GM12878 (cell line): ENCODE data around the gene PREX1. TPM values are rescaled to one million over a fixed set of nuclear protein-coding genes. Genes with fewer than 3 reads are reported as not detected.

ENCODE experiments used
- BCL11A ChIP-seq: IDR thresholded peaks from 2 replicates; pipeline ENCODE4 v1.6.1; 2011; ENCODE audit warnings: low read depth, low read length
- CTCF ChIP-seq, 3 experiments: IDR thresholded peaks in 2 of 3; conservative IDR thresholded peaks in 1 of 3; 2 replicates each; pipeline ENCODE4 v1.5.1; 2011; ENCODE audit warnings: low read depth in 3 of 3, low read length in 3 of 3, mild to moderate bottlenecking in 3 of 3, control low read depth in 2 of 3, moderate library complexity in 2 of 3, inconsistent platforms in 1 of 3, mixed read lengths in 1 of 3; ENCODE audit not compliant: control insufficient read depth in 2 of 3, insufficient read depth in 1 of 3; ENCODE audit errors: extremely low read depth in 1 of 3
- ELK1 ChIP-seq: IDR thresholded peaks from 2 replicates; pipeline ENCODE4 v1.6.1; 2012; ENCODE audit warnings: low read depth, low read length, improper control_type of control experiment
- IKZF2 ChIP-seq, 2 experiments: fragments of 450-650 bp; IDR thresholded peaks; 2 replicates each; pipeline ENCODE4 v1.6.1; 2017; ENCODE audit warnings: mild to moderate bottlenecking in 2 of 2, moderate library complexity in 2 of 2
- IRF3 ChIP-seq: fragments of 450-650 bp; IDR thresholded peaks from 2 replicates; pipeline ENCODE4 v1.6.1; 2014; ENCODE audit warnings: mild to moderate bottlenecking
- KLF5 ChIP-seq: fragments of 450-650 bp; IDR thresholded peaks from 2 replicates; pipeline ENCODE4 v1.6.1; 2014; ENCODE audit warnings: mild to moderate bottlenecking; ENCODE audit not compliant: partially characterized antibody
- MYC ChIP-seq: IDR thresholded peaks from 2 replicates; pipeline ENCODE4 v1.6.1; 2011; ENCODE audit warnings: mild to moderate bottlenecking, low read length, moderate library complexity, inconsistent platforms; ENCODE audit not compliant: insufficient read depth, insufficient replicate concordance, insufficient read length, severe bottlenecking
- NBN ChIP-seq: fragments of 450-650 bp; IDR thresholded peaks from 2 replicates; pipeline ENCODE4 v1.6.1; 2016
- NFXL1 ChIP-seq: fragments of 450-650 bp; IDR thresholded peaks from 2 replicates; pipeline ENCODE4 v1.6.1; 2017; ENCODE audit warnings: antibody characterized with exemption, mild to moderate bottlenecking, borderline replicate concordance
- PBX3 ChIP-seq: IDR thresholded peaks from 2 replicates; pipeline ENCODE4 v1.6.1; 2011; ENCODE audit warnings: mild to moderate bottlenecking, low read depth, low read length, moderate library complexity; ENCODE audit not compliant: insufficient replicate concordance
- SKIL ChIP-seq: fragments of 450-650 bp; IDR thresholded peaks from 2 replicates; pipeline ENCODE4 v1.6.1; 2017; ENCODE audit warnings: mild to moderate bottlenecking, low read depth, inconsistent platforms; ENCODE audit not compliant: poor library complexity, severe bottlenecking
- TARDBP ChIP-seq: IDR thresholded peaks from 2 replicates; pipeline ENCODE4 v1.6.1; 2016; ENCODE audit warnings: borderline replicate concordance
- ZBTB40 ChIP-seq: fragments of 450-650 bp; IDR thresholded peaks from 2 replicates; pipeline ENCODE4 v1.6.1; 2016; ENCODE audit warnings: mild to moderate bottlenecking, moderate library complexity, borderline replicate concordance
- ZNF217 ChIP-seq: fragments of 450-650 bp; IDR thresholded peaks from 2 replicates; pipeline ENCODE4 v1.6.1; 2017; ENCODE audit warnings: antibody characterized with exemption, mild to moderate bottlenecking
- ZNF24 ChIP-seq: fragments of 450-650 bp; IDR thresholded peaks from 2 replicates; pipeline ENCODE4 v1.6.1; 2017; ENCODE audit warnings: antibody characterized with exemption, mild to moderate bottlenecking
- ZNF274 ChIP-seq: IDR thresholded peaks from one replicate; pipeline ENCODE4 v1.8.0; 2011; ENCODE audit not compliant: insufficient read length, insufficient read depth
- polyA plus RNA-seq, 11 experiments: library from polyadenylated mRNA; depleted of rRNA in 4 of 11; unstranded in 6 of 11; stranded (reverse) in 5 of 11; fragments of >200 nt; fragmentation: Nextera tagmentation in 4 of 11; fragmentation: Illumina TruSeq in 1 of 11; extraction: Ambion mirVana in 4 of 11; extraction: Trizol in 1 of 11; gene quantifications; 1 replicate in 1 of 11; 2 replicates in 10 of 11; pipeline versions ENCODE4 v1.2.1 to v1.2.3, GENCODE V29; 2011 to 2016; ENCODE audit warnings: inconsistent platforms in 2 of 11, missing spikeins in 2 of 11, low read depth in 1 of 11
- total RNA-seq, 4 experiments: library from RNA; depleted of rRNA in 3 of 4; stranded (reverse); fragments of >200 nt in 3 of 4; fragmentation: Illumina TruSeq in 1 of 4; extraction: Trizol in 1 of 4; gene quantifications; 2 replicates each; pipeline versions ENCODE4 v1.2.1 to v1.2.3, GENCODE V29; 2013 to 2021

PREX1 gene
- total and polyA plus RNA-seq, 10 of the 15 experiments (the other 5 are each of a cell fraction or from before 2014, with no cell fraction given): 2.6 to 114 (median 38.9) TPM

- TF ChIP-seq CTCF (IDR thresholded peaks at IDR 0.05 in 2 of 3, conservative IDR thresholded peaks at IDR 0.05 in 1 of 3; ENCODE audit: control insufficient read depth in 2 of 3, extremely low read depth in 1 of 3, insufficient read depth in 1 of 3, low read depth in 3 of 3, low read length in 3 of 3) (no peak), SKIL (no peak), BCL11A (peak; percentile 38; the same call in 1 of the 2 replicates), MYC (no peak), PBX3 (no peak), TARDBP (no peak), ZNF217 (peak; percentile 69; the same call in 1 of the 2 replicates), NFXL1 (no peak), ZNF24 (no peak), IRF3 (no peak), ZBTB40 (no peak), NBN (peak; percentile 97), ELK1 (no peak), IKZF2 (IDR thresholded peaks at IDR 0.05) (peak; percentile 72 to 86; a peak in 2 of 4 replicates), ZNF274 (no peak), KLF5 (no peak)
These were observed 58.5 kb downstream of the PREX1 start (continued) for GRCh38 chr20:48769069-48769983.
